AG09309 (cell line): ENCODE data around the gene CACNA1H.

ENCODE experiments used
- DNase-seq: peaks from one replicate; pipeline ENCODE4 v3.0.0-alpha.2; 2010; ENCODE audit warnings: low read depth
- H3K4me3 ChIP-seq: 2 replicates; pipeline ENCODE4 v1.5.1; 2011; ENCODE audit warnings: mild to moderate bottlenecking, low read depth, low read length, moderate library complexity; ENCODE audit not compliant: control insufficient read depth
- CTCF ChIP-seq: IDR thresholded peaks from 2 replicates; pipeline ENCODE4 v1.5.1; 2011; ENCODE audit warnings: mild to moderate bottlenecking, low read depth, low read length, inconsistent platforms; ENCODE audit not compliant: insufficient read depth, control insufficient read depth; ENCODE audit errors: missing control alignments

Gene CACNA1H

GRCh38 chr16:1137604-1138003 is 15.3 kb upstream of the CACNA1H start:
- H3K4me3 ChIP-seq = no peak overlapping the region
- TF ChIP-seq CTCF = no peak
- DNase-seq = no peak

- no peak overlapping the region for H3K4me3 ChIP-seq
- TF ChIP-seq CTCF = no peak
- DNase-seq = no peak
Observed at GRCh38 chr16:1140582-1141162, 12.2 kb upstream of the CACNA1H start.

- DNase-seq = no peak
- TF ChIP-seq CTCF = no peak
- H3K4me3 ChIP-seq = no peak overlapping the region
Observed at GRCh38 chr16:1141191-1141590, 11.7 kb upstream of the CACNA1H start.

GRCh38 chr16:1141716-1142115 is 11.2 kb upstream of the CACNA1H start:
- H3K4me3 ChIP-seq = no peak overlapping the region
- no peak for TF ChIP-seq CTCF
- no peak for DNase-seq

- DNase-seq = no peak
- TF ChIP-seq CTCF = no peak
- no peak overlapping the region for H3K4me3 ChIP-seq
Observed at GRCh38 chr16:1142911-1143310, 10.0 kb upstream of the CACNA1H start.

- TF ChIP-seq CTCF = no peak
- no peak overlapping the region for H3K4me3 ChIP-seq
- no peak for DNase-seq
Observed at GRCh38 chr16:1143761-1144450, 9.0 kb upstream of the CACNA1H start.
